ENCODE data around the gene HMCN2.

DNA sequence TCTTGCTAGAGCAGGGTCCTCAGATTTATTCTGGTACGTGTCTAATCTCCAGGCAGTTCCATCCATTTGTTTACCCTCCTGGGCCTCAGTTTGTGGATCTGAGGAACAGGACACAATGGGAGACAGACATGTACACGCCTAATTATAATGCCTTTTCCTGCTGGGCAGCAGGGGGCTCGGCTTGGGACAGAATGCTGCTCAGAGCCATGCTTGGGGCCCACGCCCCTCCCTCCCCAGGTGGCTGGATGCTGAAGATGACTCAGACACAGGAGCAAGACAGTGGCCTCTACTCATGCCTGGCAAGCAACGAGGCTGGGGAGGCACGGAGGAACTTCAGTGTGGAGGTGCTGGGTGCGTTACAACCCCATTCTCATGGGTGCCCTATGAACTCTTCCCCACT is 106.5 kb downstream of the HMCN2 start:
- no peak for TF ChIP-seq CTCF (IDR thresholded peaks at IDR 0.05)
- no peak for TF ChIP-seq RAD21 (conservative IDR thresholded peaks at IDR 0.05 in 1 of 2, IDR thresholded peaks at IDR 0.05 in 1 of 2)
- TF ChIP-seq HDAC2 (IDR thresholded peaks at IDR 0.05), result no peak
- no peak for TF ChIP-seq CEBPB (IDR thresholded peaks at IDR 0.05)
- TF ChIP-seq JUNB (IDR thresholded peaks at IDR 0.05), result no peak
- no peak for TF ChIP-seq RCOR1 (IDR thresholded peaks at IDR 0.05; ENCODE audit: low read depth, low read length)
- no peak for TF ChIP-seq EP300 (IDR thresholded peaks at IDR 0.05)
- no peak for TF ChIP-seq MYC (IDR thresholded peaks at IDR 0.05; ENCODE audit: borderline replicate concordance, low read length)
- TF ChIP-seq, protein P1, sequence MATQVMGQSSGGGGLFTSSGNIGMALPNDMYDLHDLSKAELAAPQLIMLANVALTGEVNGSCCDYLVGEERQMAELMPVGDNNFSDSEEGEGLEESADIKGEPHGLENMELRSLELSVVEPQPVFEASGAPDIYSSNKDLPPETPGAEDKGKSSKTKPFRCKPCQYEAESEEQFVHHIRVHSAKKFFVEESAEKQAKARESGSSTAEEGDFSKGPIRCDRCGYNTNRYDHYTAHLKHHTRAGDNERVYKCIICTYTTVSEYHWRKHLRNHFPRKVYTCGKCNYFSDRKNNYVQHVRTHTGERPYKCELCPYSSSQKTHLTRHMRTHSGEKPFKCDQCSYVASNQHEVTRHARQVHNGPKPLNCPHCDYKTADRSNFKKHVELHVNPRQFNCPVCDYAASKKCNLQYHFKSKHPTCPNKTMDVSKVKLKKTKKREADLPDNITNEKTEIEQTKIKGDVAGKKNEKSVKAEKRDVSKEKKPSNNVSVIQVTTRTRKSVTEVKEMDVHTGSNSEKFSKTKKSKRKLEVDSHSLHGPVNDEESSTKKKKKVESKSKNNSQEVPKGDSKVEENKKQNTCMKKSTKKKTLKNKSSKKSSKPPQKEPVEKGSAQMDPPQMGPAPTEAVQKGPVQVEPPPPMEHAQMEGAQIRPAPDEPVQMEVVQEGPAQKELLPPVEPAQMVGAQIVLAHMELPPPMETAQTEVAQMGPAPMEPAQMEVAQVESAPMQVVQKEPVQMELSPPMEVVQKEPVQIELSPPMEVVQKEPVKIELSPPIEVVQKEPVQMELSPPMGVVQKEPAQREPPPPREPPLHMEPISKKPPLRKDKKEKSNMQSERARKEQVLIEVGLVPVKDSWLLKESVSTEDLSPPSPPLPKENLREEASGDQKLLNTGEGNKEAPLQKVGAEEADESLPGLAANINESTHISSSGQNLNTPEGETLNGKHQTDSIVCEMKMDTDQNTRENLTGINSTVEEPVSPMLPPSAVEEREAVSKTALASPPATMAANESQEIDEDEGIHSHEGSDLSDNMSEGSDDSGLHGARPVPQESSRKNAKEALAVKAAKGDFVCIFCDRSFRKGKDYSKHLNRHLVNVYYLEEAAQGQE (IDR thresholded peaks at IDR 0.05), result no peak
- TF ChIP-seq MAX (IDR thresholded peaks at IDR 0.05), result no peak
- no peak for TF ChIP-seq SMC3 (IDR thresholded peaks at IDR 0.05)
- TF ChIP-seq BHLHE40 (IDR thresholded peaks at IDR 0.05; ENCODE audit: low read depth, low read length), result no peak
- no peak for TF ChIP-seq POLR2A (IDR thresholded peaks at IDR 0.05; ENCODE audit: low read length)
- no peak for TF ChIP-seq HOXA7 (CRISPR knock-in tag; IDR thresholded peaks at IDR 0.05)
